GM21529 (cell line): Measurements from ENCODE around the gene SHISA4.
"Not testable (repeated sequence)": the region's sequence is repeated elsewhere in the genome, so short reads cannot be mapped to it uniquely, and the experiment has no call there.

Experiments used
- ATAC-seq: cut with Tn5 transposase; IDR thresholded peaks from one replicate; pipeline ENCODE4 v1.9.1; 2021; ENCODE audit not compliant: unreplicated experiment

Gene SHISA4

GRCh38 chr1:201925981-201926645 lies 37.4 kb downstream of the SHISA4 start:
- no peak for ATAC-seq

- no peak for ATAC-seq
Measured at GRCh38 chr1:201928266-201928665, 39.6 kb downstream of the SHISA4 start.

- ATAC-seq, result no peak
Measured at GRCh38 chr1:201930137-201930536, 41.4 kb downstream of the SHISA4 start.

- no peak for ATAC-seq
Measured at GRCh38 chr1:201930803-201931202, 42.1 kb downstream of the SHISA4 start.

- ATAC-seq, result no peak
Measured at GRCh38 chr1:201933840-201934430, 45.2 kb downstream of the SHISA4 start.

- ATAC-seq, result no peak
Measured at GRCh38 chr1:201937624-201938213, 49.0 kb downstream of the SHISA4 start.

GRCh38 chr1:201938440-201939035 lies 49.8 kb downstream of the SHISA4 start:
- ATAC-seq, result no peak

GRCh38 chr1:201939148-201939547 lies 50.5 kb downstream of the SHISA4 start:
- ATAC-seq, result no peak

- ATAC-seq, result no peak
Measured at GRCh38 chr1:201939574-201939973, 50.9 kb downstream of the SHISA4 start.

GRCh38 chr1:201940316-201940715 lies 51.6 kb downstream of the SHISA4 start:
- not testable (repeated sequence) for ATAC-seq

- ATAC-seq, result no peak
Measured at GRCh38 chr1:201941420-201942128, 52.9 kb downstream of the SHISA4 start.

GRCh38 chr1:201942129-201942495 lies 53.4 kb downstream of the SHISA4 start:
- no peak for ATAC-seq
